Testis (tissue), 2 donors: ENCODE data around the gene SLC9A4.

ENCODE experiments used
- POLR2A ChIP-seq: fragments of 450-650 bp; IDR thresholded peaks from one replicate; pipeline ENCODE4 v1.6.1; 2017; ENCODE audit warnings: antibody characterized with exemption, mild to moderate bottlenecking, moderate library complexity
- TF ChIP-seq, protein P1 (sequence below), 3 experiments: fragments of 450-650 bp in 2 of 3; fragments of 200-600 bp in 1 of 3; sonication (generic) in 1 of 3; IDR thresholded peaks; one replicate each; pipeline ENCODE4 v1.5.1; 2016 to 2019; ENCODE audit warnings: antibody characterized with exemption in 3 of 3, mild to moderate bottlenecking in 2 of 3, moderate library complexity in 1 of 3

DNA sequence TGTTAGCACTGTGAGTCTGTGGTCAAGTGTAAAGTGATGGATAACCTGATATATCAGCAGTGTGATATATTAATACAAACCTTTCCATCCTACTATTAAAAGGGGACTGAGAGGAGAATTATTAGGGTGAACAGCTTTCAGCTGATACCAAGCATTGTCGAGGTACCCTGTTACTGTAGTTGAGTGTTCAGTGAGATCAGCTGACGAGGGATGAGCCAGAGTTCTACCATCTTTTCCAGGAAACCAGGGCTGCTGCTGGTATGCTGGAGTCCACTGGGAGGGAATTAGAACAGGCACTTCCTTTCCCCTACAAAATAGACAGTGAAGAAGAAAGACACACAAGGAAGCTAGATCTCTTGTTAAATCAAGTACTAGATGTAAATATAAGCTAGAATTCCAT, 49.7 kb upstream of the SLC9A4 start:
- TF ChIP-seq, protein P1, sequence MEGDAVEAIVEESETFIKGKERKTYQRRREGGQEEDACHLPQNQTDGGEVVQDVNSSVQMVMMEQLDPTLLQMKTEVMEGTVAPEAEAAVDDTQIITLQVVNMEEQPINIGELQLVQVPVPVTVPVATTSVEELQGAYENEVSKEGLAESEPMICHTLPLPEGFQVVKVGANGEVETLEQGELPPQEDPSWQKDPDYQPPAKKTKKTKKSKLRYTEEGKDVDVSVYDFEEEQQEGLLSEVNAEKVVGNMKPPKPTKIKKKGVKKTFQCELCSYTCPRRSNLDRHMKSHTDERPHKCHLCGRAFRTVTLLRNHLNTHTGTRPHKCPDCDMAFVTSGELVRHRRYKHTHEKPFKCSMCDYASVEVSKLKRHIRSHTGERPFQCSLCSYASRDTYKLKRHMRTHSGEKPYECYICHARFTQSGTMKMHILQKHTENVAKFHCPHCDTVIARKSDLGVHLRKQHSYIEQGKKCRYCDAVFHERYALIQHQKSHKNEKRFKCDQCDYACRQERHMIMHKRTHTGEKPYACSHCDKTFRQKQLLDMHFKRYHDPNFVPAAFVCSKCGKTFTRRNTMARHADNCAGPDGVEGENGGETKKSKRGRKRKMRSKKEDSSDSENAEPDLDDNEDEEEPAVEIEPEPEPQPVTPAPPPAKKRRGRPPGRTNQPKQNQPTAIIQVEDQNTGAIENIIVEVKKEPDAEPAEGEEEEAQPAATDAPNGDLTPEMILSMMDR (IDR thresholded peaks at IDR 0.05): no peak
- no peak for TF ChIP-seq POLR2A
